ENCODE measurements around the gene RPL21.

The RPL21 gene

GRCh38 chr13:27226991-27227390 is 24.4 kb upstream of the RPL21 start:
- Histone ChIP-seq H3K36me3 (ENCODE audit: low read depth) (no peaks in the 10 kb centered on the region), H3K4me3 (ENCODE audit: severe bottlenecking) (no peak overlapping the region), H3K27me3 (ENCODE audit: insufficient read depth, poor library complexity, severe bottlenecking) (no peaks in the 10 kb centered on the region), H3K27ac (ENCODE audit: poor library complexity, severe bottlenecking) (no peak overlapping the region), H3K9me3 (ENCODE audit: severe bottlenecking) (no peaks in the 10 kb centered on the region), H3K4me1 (ENCODE audit: insufficient read depth, poor library complexity, severe bottlenecking) (no peaks in the 10 kb centered on the region)
- DNase-seq (ENCODE audit: low spot score) (no peak), ATAC-seq (ENCODE audit: low read depth) (no peak)
- no peak for TF ChIP-seq CTCF (IDR thresholded peaks at IDR 0.05; ENCODE audit: poor library complexity, severe bottlenecking)

GRCh38 chr13:27228131-27228530 is 23.2 kb upstream of the RPL21 start:
- no peaks in the 10 kb centered on the region for H3K9me3 ChIP-seq (ENCODE audit: severe bottlenecking)
- DNase-seq (ENCODE audit: low spot score) (no peak), ATAC-seq (ENCODE audit: low read depth) (no peak)
- no peaks in the 10 kb centered on the region for H3K4me1 ChIP-seq (ENCODE audit: insufficient read depth, poor library complexity, severe bottlenecking)
- no peak for TF ChIP-seq CTCF (IDR thresholded peaks at IDR 0.05; ENCODE audit: poor library complexity, severe bottlenecking)
- H3K36me3 ChIP-seq (ENCODE audit: low read depth) = no peaks in the 10 kb centered on the region
- H3K27me3 ChIP-seq (ENCODE audit: insufficient read depth, poor library complexity, severe bottlenecking) = no peaks in the 10 kb centered on the region
- no peak overlapping the region for H3K4me3 ChIP-seq (ENCODE audit: severe bottlenecking)
- H3K27ac ChIP-seq (ENCODE audit: poor library complexity, severe bottlenecking) = no peak overlapping the region

- Histone ChIP-seq H3K9me3 (ENCODE audit: severe bottlenecking) (no peaks in the 10 kb centered on the region), H3K4me1 (ENCODE audit: insufficient read depth, poor library complexity, severe bottlenecking) (no peaks in the 10 kb centered on the region), H3K36me3 (ENCODE audit: low read depth) (no peaks in the 10 kb centered on the region), H3K27ac (ENCODE audit: poor library complexity, severe bottlenecking) (no peak overlapping the region), H3K27me3 (ENCODE audit: insufficient read depth, poor library complexity, severe bottlenecking) (no peaks in the 10 kb centered on the region), H3K4me3 (ENCODE audit: severe bottlenecking) (no peak overlapping the region)
- DNase-seq (ENCODE audit: low spot score) = no peak
- ATAC-seq (ENCODE audit: low read depth) = no peak
- TF ChIP-seq CTCF (IDR thresholded peaks at IDR 0.05; ENCODE audit: poor library complexity, severe bottlenecking) = no peak
Measured at GRCh38 chr13:27229642-27230041, 21.7 kb upstream of the RPL21 start.

GRCh38 chr13:27233964-27234363 is 17.4 kb upstream of the RPL21 start:
- Histone ChIP-seq H3K4me1 (ENCODE audit: insufficient read depth, poor library complexity, severe bottlenecking) (no peaks in the 10 kb centered on the region), H3K4me3 (ENCODE audit: severe bottlenecking) (no peak overlapping the region), H3K27me3 (ENCODE audit: insufficient read depth, poor library complexity, severe bottlenecking) (no peaks in the 10 kb centered on the region), H3K27ac (ENCODE audit: poor library complexity, severe bottlenecking) (no peak overlapping the region), H3K9me3 (ENCODE audit: severe bottlenecking) (no peaks in the 10 kb centered on the region), H3K36me3 (ENCODE audit: low read depth) (no peaks in the 10 kb centered on the region)
- DNase-seq (ENCODE audit: low spot score) = no peak
- no peak for TF ChIP-seq CTCF (IDR thresholded peaks at IDR 0.05; ENCODE audit: poor library complexity, severe bottlenecking)
- ATAC-seq (ENCODE audit: low read depth) = no peak

GRCh38 chr13:27236478-27236877 is 14.9 kb upstream of the RPL21 start:
- DNase-seq (ENCODE audit: low spot score) (no peak), ATAC-seq (ENCODE audit: low read depth) (no peak)
- Histone ChIP-seq H3K36me3 (ENCODE audit: low read depth) (no peaks in the 10 kb centered on the region), H3K27ac (ENCODE audit: poor library complexity, severe bottlenecking) (no peak overlapping the region), H3K9me3 (ENCODE audit: severe bottlenecking) (no peaks in the 10 kb centered on the region), H3K4me1 (ENCODE audit: insufficient read depth, poor library complexity, severe bottlenecking) (no peaks in the 10 kb centered on the region), H3K27me3 (ENCODE audit: insufficient read depth, poor library complexity, severe bottlenecking) (no peaks in the 10 kb centered on the region), H3K4me3 (ENCODE audit: severe bottlenecking) (no peak overlapping the region)
- TF ChIP-seq CTCF (IDR thresholded peaks at IDR 0.05; ENCODE audit: poor library complexity, severe bottlenecking) = no peak
